H1 (cell line): ENCODE measurements around the gene GPR137. TPM values are rescaled to one million over a fixed set of nuclear protein-coding genes. Genes with fewer than 3 reads are reported as not detected.

Source experiments
- CTCF ChIA-PET: fragments of 300-600 bp; sonication (Branson Sonifier 250); formaldehyde crosslinking; loops from one replicate; lab custom pipeline; 2021; ENCODE audit not compliant: partially characterized antibody; lab: Charles Lee
- POLR2A ChIA-PET: fragments of 300-600 bp; sonication (Branson Sonifier 250); formaldehyde crosslinking; loops from one replicate; lab custom pipeline; 2021; ENCODE audit warnings: inconsistent platforms; ENCODE audit not compliant: partially characterized antibody; lab: Charles Lee
- DNase-seq, 2 experiments: peaks; one replicate each; pipeline versions ENCODE4 v3.0.0 to v3.0.0-alpha.2; 2010 to 2022; ENCODE audit warnings: low spot score in 2 of 2, low read depth in 1 of 2, mixed read lengths in 1 of 2
- FAIRE-seq: peaks from 2 replicates; lab custom pipeline; 2011; peaks lifted over from hg19 to GRCh38; lab: Jason Lieb, UNC
- H2AFZ ChIP-seq: 2 replicates; pipeline ENCODE4 v1.8.1; 2012; ENCODE audit warnings: low read length, inconsistent platforms
- H2AK5ac ChIP-seq: 2 replicates; pipeline ENCODE4 v1.6.1; 2013; ENCODE audit warnings: low read depth, low read length
- H2BK120ac ChIP-seq: replicated peaks from 2 replicates; pipeline ENCODE3; 2013; ENCODE audit warnings: low read depth, low read length, inconsistent platforms
- H2BK12ac ChIP-seq: 2 replicates; pipeline ENCODE4 v1.6.1; 2013; ENCODE audit warnings: low read depth, low read length
- H2BK15ac ChIP-seq: 2 replicates; pipeline ENCODE4 v1.6.1; 2013; ENCODE audit warnings: low read length
- H2BK20ac ChIP-seq: 2 replicates; pipeline ENCODE4 v1.6.1; 2013; ENCODE audit warnings: low read length
- H2BK5ac ChIP-seq: 2 replicates; pipeline ENCODE4 v1.6.1; 2013; ENCODE audit warnings: low read depth, low read length
- H3K14ac ChIP-seq: 2 replicates; pipeline ENCODE4 v1.6.1; 2013; ENCODE audit warnings: inconsistent platforms; ENCODE audit not compliant: insufficient read length
- H3K18ac ChIP-seq: 2 replicates; pipeline ENCODE4 v1.6.1; 2013; ENCODE audit warnings: low read length; ENCODE audit errors: extremely low read depth
- H3K23ac ChIP-seq: 2 replicates; pipeline ENCODE4 v1.6.1; 2013; ENCODE audit warnings: inconsistent platforms; ENCODE audit not compliant: insufficient read length
- H3K23me2 ChIP-seq: 2 replicates; pipeline ENCODE4 v1.6.1; 2013; ENCODE audit warnings: low read depth, low read length
- H3K27ac ChIP-seq: 2 replicates; pipeline ENCODE4 v1.6.1; 2011; ENCODE audit warnings: low read depth, low read length, inconsistent platforms
- H3K27me3 ChIP-seq, 4 experiments: replicated peaks in 1 of 4; 1 replicate in 1 of 4; 2 replicates in 3 of 4; pipeline versions ENCODE4 v1.6.1 to v1.8.1; 2011 to 2013; ENCODE audit warnings: low read length in 3 of 4, mild to moderate bottlenecking in 3 of 4, inconsistent platforms in 2 of 4, mixed read lengths in 2 of 4, moderate library complexity in 1 of 4; ENCODE audit not compliant: control insufficient read depth in 3 of 4, insufficient read depth in 3 of 4; ENCODE audit errors: extremely low read depth in 1 of 4
- H3K36me3 ChIP-seq, 4 experiments: 2 replicates each; pipeline versions ENCODE4 v1.6.1 to v1.8.1; 2011 to 2013; ENCODE audit warnings: mild to moderate bottlenecking in 4 of 4, low read length in 3 of 4, moderate library complexity in 2 of 4, control low read depth in 1 of 4, inconsistent platforms in 1 of 4; ENCODE audit not compliant: insufficient read depth in 4 of 4, control insufficient read depth in 2 of 4
- H3K4ac ChIP-seq: replicated peaks from 2 replicates; pipeline ENCODE3; 2013; ENCODE audit warnings: low read length, low read depth, mixed read lengths, inconsistent platforms; ENCODE audit not compliant: insufficient read length
- H3K4me1 ChIP-seq, 4 experiments: replicated peaks in 1 of 4; 1 replicate in 1 of 4; 2 replicates in 3 of 4; pipeline versions ENCODE4 v1.6.1 to v1.8.1; 2011 to 2013; ENCODE audit warnings: low read length in 3 of 4, inconsistent platforms in 2 of 4, mixed read lengths in 1 of 4; ENCODE audit not compliant: insufficient read depth in 4 of 4, control insufficient read depth in 3 of 4
- H3K4me2 ChIP-seq, 2 experiments: 2 replicates each; pipeline versions ENCODE4 v1.6.1 to v1.8.1; 2011 to 2013; ENCODE audit warnings: low read depth in 2 of 2, low read length in 2 of 2, control low read depth in 1 of 2, inconsistent platforms in 1 of 2, mild to moderate bottlenecking in 1 of 2; ENCODE audit not compliant: insufficient read depth in 1 of 2
- H3K4me3 ChIP-seq, 4 experiments: fragments of 200-600, 300-600 bp in 1 of 4; sonication (generic), shearing (Covaris generic), sonication (Bioruptor Twin) in 1 of 4; 2 replicates each; pipeline versions ENCODE4 v1.5.1 to v1.8.1; 2011 to 2016; ENCODE audit warnings: low read length in 4 of 4, low read depth in 3 of 4, control low read depth in 2 of 4, inconsistent platforms in 2 of 4, mild to moderate bottlenecking in 2 of 4, mixed read lengths in 1 of 4, moderate library complexity in 1 of 4; ENCODE audit not compliant: insufficient read depth in 2 of 4; ENCODE audit errors: extremely low read depth in 1 of 4
- H3K56ac ChIP-seq: replicated peaks from 2 replicates; pipeline ENCODE3; 2013; ENCODE audit warnings: low read depth, mild to moderate bottlenecking, mixed read lengths, low read length, inconsistent platforms; ENCODE audit not compliant: insufficient read length
- H3K79me1 ChIP-seq: 2 replicates; pipeline ENCODE4 v1.6.1; 2013; ENCODE audit warnings: low read depth, low read length, control low read depth
- H3K79me2 ChIP-seq, 2 experiments: 2 replicates each; pipeline versions ENCODE4 v1.6.1 to v1.8.1; 2012 to 2013; ENCODE audit warnings: low read length in 2 of 2, mild to moderate bottlenecking in 2 of 2, inconsistent platforms in 1 of 2; ENCODE audit not compliant: insufficient read depth in 2 of 2, control insufficient read depth in 1 of 2
- H3K9ac ChIP-seq, 4 experiments: replicated peaks in 1 of 4; 1 replicate in 1 of 4; 2 replicates in 3 of 4; pipeline versions ENCODE4 v1.6.1 to v1.8.1; 2011 to 2013; ENCODE audit warnings: low read depth in 3 of 4, low read length in 3 of 4, control low read depth in 2 of 4, mild to moderate bottlenecking in 2 of 4, moderate library complexity in 2 of 4, inconsistent platforms in 1 of 4; ENCODE audit errors: extremely low read depth in 1 of 4
- H3K9me3 ChIP-seq, 2 experiments: 2 replicates each; pipeline versions ENCODE4 v1.6.1 to v1.8.1; 2012 to 2013; ENCODE audit warnings: mild to moderate bottlenecking in 2 of 2, moderate library complexity in 2 of 2, control low read depth in 1 of 2, inconsistent platforms in 1 of 2, low read depth in 1 of 2, low read length in 1 of 2, mixed read lengths in 1 of 2; ENCODE audit not compliant: insufficient read depth in 2 of 2
- H4K20me1 ChIP-seq, 2 experiments: replicated peaks in 1 of 2; 2 replicates each; pipeline versions ENCODE3 to v1.8.1; 2011 to 2013; ENCODE audit warnings: inconsistent platforms in 2 of 2, low read length in 2 of 2, mild to moderate bottlenecking in 1 of 2; ENCODE audit not compliant: insufficient read depth in 2 of 2, control insufficient read depth in 1 of 2
- H4K5ac ChIP-seq: 2 replicates; pipeline ENCODE4 v1.6.1; 2013; ENCODE audit warnings: low read length, low read depth, mixed read lengths, inconsistent platforms; ENCODE audit not compliant: insufficient read length
- H4K8ac ChIP-seq: 2 replicates; pipeline ENCODE4 v1.8.0; 2013; ENCODE audit warnings: mild to moderate bottlenecking, moderate library complexity, low read length, inconsistent platforms; ENCODE audit not compliant: insufficient read depth; ENCODE audit errors: extremely low read depth
- H4K91ac ChIP-seq: replicated peaks from 2 replicates; pipeline ENCODE3; 2013; ENCODE audit warnings: low read length, mixed read lengths, inconsistent platforms; ENCODE audit not compliant: insufficient read length
- BCL11A ChIP-seq, 2 experiments: IDR thresholded peaks; one replicate each; pipeline ENCODE4 v1.6.1; 2011; ENCODE audit warnings: low read depth in 2 of 2, low read length in 2 of 2, mild to moderate bottlenecking in 2 of 2
- CBX5 ChIP-seq: fragments of 300-800, 300-1000 bp; sonication (generic); IDR thresholded peaks from 2 replicates; pipeline ENCODE4 v1.7.1; 2016; ENCODE audit warnings: antibody characterized with exemption, low read length, low read depth
- CEBPB ChIP-seq: IDR thresholded peaks from 2 replicates; pipeline ENCODE4 v1.6.1; 2012; ENCODE audit warnings: low read depth, low read length
- GTF2F1 ChIP-seq: IDR thresholded peaks from 2 replicates; pipeline ENCODE4 v1.6.1; 2012; ENCODE audit warnings: low read depth, low read length, improper control_type of control experiment, borderline replicate concordance
- NRF1 ChIP-seq: IDR thresholded peaks from 2 replicates; pipeline ENCODE4 v1.6.1; 2011; ENCODE audit warnings: mild to moderate bottlenecking, low read depth, low read length, improper control_type of control experiment
- WGBS, 2 experiments: shearing (Covaris generic) in 1 of 2; methylation state at CpG; one replicate each; pipeline versions ENCODE4 v1.1.6 to v1.1.7; 2013 to 2015; ENCODE audit warnings: low lambda C conversion rate in 2 of 2, mixed read lengths in 2 of 2, inconsistent platforms in 1 of 2, low coverage in 1 of 2, missing lambda C conversion rate in 1 of 2; ENCODE audit not compliant: insufficient replicate concordance in 2 of 2, insufficient coverage in 1 of 2, insufficient read length in 1 of 2; ENCODE audit errors: extremely low coverage in 1 of 2, missing lambda C conversion rate in 1 of 2; 5-methylcytosine and 5-hydroxymethylcytosine counted together
- polyA plus RNA-seq, 7 experiments: library from polyadenylated mRNA; depleted of rRNA in 3 of 7; stranded (reverse) in 5 of 7; unstranded in 2 of 7; fragments of >200 nt in 5 of 7; fragments of 200-250 nt in 2 of 7; gene quantifications; 1 replicate in 5 of 7; 2 replicates in 1 of 7; 4 replicates in 1 of 7; pipeline versions ENCODE4 v1.2.1 to v1.2.3, GENCODE V29; 2011 to 2013; ENCODE audit warnings: missing spikeins in 2 of 7, mixed read lengths in 2 of 7
- total RNA-seq: library from RNA; stranded (reverse); fragmentation: NEBNext Ultra II Directional; extraction: Animal tissue kit (Norgen Biotek cat#: 25700); gene quantifications from 2 replicates; pipeline ENCODE4 v1.2.1, GENCODE V29; 2021
- TF ChIP-seq, protein P1 (sequence below): IDR thresholded peaks from 2 replicates; pipeline ENCODE4 v1.6.1; 2012; ENCODE audit warnings: low read length, inconsistent platforms

GPR137 gene
- total and polyA plus RNA-seq, 2 of the 8 experiments (the other 6 are each of a cell fraction or from before 2014, with no cell fraction given): 36.2 to 37.8 TPM

DNA sequence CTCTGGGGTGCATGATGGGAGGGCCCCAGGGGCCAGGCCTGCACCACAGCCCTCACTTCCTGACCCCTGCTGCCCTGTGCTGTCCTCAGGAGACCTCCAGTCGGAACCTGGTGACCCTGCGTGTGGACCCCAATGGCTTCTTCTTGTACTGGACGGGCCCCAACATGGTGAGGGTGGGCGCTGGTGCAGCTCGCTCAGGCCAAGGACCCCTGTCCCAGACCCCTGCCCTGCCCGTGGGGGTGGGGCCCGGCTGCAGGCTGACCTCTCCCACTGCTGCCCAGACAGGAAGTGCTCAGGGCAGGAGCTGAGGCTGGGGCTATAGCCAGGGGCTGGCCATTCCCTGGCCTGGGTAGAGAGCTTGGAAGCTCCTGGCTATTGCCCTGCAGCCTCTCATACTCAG lies 31.3 kb upstream of the GPR137 start:
- H2AFZ ChIP-seq: no peak overlapping the region
- peaks cover 10% of the 10 kb centered on the region; the same call in 1 of the 2 replicates for H3K23me2 ChIP-seq
- no peak overlapping the region for H3K4ac ChIP-seq
- FAIRE-seq (no peak), DNase-seq (no peak)
- no peak overlapping the region for H4K91ac ChIP-seq
- no peak overlapping the region for H2BK15ac ChIP-seq
- no peak overlapping the region for H3K9ac ChIP-seq
- H2AK5ac ChIP-seq: no peak overlapping the region
- WGBS, 2 experiments: 92% methylated on average over 7 of the region's 7 CpGs; no CpG with 5 or more reads in 1 of the 2 experiments
- H2BK12ac ChIP-seq: no peak overlapping the region
- H2BK20ac ChIP-seq: no peak overlapping the region
- H3K23ac ChIP-seq: no peak overlapping the region
- H3K56ac ChIP-seq: no peak overlapping the region
- H4K5ac ChIP-seq: no peak overlapping the region
- no peaks in the 10 kb centered on the region for H3K27me3 ChIP-seq
- no peak overlapping the region for H3K4me2 ChIP-seq
- peaks cover 10 to 22% of the 10 kb centered on the region in 2 experiments for H4K20me1 ChIP-seq
- H3K79me1 ChIP-seq: peaks cover 2% of the 10 kb centered on the region; the same call in 1 of the 2 replicates
- H2BK5ac ChIP-seq: no peak overlapping the region
- no peak overlapping the region for H3K14ac ChIP-seq
- H3K18ac ChIP-seq: no peak overlapping the region
- no peak overlapping the region for H3K27ac ChIP-seq
- no peak overlapping the region for H2BK120ac ChIP-seq
- H3K36me3 ChIP-seq: peaks cover 12 to 44% (median 24%) of the 10 kb centered on the region in 4 experiments
- H3K79me2 ChIP-seq: peaks cover 0 to 23% of the 10 kb centered on the region in 2 experiments; a peak in 1 of 4 replicates
- ChIA-PET POLR2A (interaction anchor here (0.7 to 7.1 kb wide), 4 partner anchors 10 to 49 kb away, joined by 3 to 101 read pairs (median 20); partner anchors contain the start of genes FKBP2 and PPP1R14B), CTCF (interaction anchor here (0.6 to 5.9 kb wide), 9 partner anchors 11 to 101 kb away, joined by 3 to 62 read pairs (median 4); no protein-coding TSS in a partner anchor)
- H3K4me1 ChIP-seq: peaks cover 0 to 23% (median 18%) of the 10 kb centered on the region in 4 experiments; a peak in 6 of 7 replicates
- no peak overlapping the region for H3K4me3 ChIP-seq
- no peaks in the 10 kb centered on the region for H3K9me3 ChIP-seq
- H4K8ac ChIP-seq: no peak overlapping the region
- TF ChIP-seq NRF1 (no peak), GTF2F1 (no peak), CEBPB (no peak), BCL11A (IDR thresholded peaks at IDR 0.05; ENCODE audit: low read depth in 2 of 2, low read length in 2 of 2) (no peak), CBX5 (no peak)
- TF ChIP-seq, protein P1, sequence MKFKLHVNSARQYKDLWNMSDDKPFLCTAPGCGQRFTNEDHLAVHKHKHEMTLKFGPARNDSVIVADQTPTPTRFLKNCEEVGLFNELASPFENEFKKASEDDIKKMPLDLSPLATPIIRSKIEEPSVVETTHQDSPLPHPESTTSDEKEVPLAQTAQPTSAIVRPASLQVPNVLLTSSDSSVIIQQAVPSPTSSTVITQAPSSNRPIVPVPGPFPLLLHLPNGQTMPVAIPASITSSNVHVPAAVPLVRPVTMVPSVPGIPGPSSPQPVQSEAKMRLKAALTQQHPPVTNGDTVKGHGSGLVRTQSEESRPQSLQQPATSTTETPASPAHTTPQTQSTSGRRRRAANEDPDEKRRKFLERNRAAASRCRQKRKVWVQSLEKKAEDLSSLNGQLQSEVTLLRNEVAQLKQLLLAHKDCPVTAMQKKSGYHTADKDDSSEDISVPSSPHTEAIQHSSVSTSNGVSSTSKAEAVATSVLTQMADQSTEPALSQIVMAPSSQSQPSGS: no peak
